HUDEP-2 (cell line): ENCODE results near the gene CLCN5.

Experiments
- DNase-seq, 76 experiments: peaks; one replicate each; lab custom pipeline; 2025; ENCODE audit not compliant: unreplicated experiment in 76 of 76; lab: John Stamatoyannopoulos, UW

Gene CLCN5

DNA sequence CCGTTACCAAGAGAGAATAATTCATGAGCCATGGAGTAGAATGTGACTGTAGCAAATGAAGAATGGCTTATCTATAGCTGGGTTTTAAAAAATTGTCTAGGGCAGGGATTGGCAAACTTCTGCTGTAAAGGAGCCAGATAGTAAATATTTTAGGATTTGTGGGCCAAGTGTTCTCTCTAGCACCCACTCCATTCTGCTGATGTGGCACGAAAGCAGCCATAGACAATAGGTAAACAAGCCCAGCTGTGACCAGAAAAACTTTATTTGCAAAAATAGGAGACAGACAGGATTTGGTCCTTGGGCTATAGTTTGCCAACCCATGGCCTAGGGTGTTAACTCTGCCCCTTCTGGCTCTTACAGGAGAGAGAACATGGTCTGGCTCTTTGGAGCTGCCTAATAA, 151.2 kb downstream of the CLCN5 start:
- no peak for DNase-seq

DNA sequence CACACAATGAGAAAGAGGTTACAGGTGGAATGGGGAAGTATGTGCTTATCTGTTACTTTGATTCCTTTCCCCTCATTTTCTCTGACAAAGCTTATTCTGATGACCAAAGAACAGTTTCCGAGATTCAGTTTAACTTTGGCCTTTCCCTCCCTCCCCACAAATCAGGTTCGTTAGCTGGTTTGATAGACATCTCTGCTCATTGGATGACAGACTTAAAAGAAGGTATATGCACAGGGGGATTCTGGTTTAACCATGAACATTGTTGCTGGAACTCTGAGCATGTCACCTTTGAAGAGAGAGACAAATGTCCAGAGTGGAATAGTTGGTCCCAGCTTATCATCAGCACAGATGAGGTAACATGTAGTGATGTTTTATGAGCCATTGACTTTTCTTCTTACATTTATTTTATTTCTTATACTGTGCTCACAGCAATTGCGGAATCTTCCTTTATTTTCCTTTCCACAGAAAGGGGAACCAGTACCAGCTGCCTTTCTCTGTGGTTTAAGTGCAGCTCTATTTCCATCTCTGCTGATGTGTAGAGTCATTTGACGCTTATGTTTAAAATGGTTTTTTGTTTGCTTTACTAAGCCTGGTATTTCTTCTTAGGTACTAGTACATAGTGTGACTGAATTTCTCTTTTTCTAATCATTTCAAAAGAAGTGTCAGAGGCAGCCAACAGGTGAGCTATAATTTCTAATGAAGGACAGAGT, 153.4 kb downstream of the CLCN5 start:
- no peak for DNase-seq

GRCh38 chrX:50081282-50081889, 159.0 kb downstream of the CLCN5 start:
- DNase-seq: peak in 23 of 76 experiments; percentile 0 to 23 (median 5)

GRCh38 chrX:50082741-50083140, 160.3 kb downstream of the CLCN5 start:
- no peak for DNase-seq

- DNase-seq: no peak
Measured at GRCh38 chrX:50088645-50089044, 166.2 kb downstream of the CLCN5 start.

DNA sequence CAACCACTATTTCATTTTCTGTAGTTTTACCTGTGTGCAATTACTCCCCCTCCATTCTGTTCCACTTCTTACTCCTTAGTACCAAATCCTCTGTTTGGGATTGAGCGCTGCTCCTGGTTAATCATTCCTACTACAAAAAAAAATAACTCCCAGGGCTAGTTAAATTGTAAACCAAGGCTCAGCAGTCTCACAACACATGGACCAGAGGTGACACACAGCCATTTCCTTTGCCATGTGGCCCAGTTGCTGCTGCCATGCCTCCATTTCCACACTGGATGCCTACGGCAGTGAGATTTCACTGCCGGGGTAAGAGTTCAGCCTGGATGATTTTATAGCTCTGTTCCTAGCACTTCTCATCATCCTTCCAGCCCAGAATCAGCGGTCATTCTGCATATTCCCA, 171.2 kb downstream of the CLCN5 start:
- DNase-seq: no peak

DNA sequence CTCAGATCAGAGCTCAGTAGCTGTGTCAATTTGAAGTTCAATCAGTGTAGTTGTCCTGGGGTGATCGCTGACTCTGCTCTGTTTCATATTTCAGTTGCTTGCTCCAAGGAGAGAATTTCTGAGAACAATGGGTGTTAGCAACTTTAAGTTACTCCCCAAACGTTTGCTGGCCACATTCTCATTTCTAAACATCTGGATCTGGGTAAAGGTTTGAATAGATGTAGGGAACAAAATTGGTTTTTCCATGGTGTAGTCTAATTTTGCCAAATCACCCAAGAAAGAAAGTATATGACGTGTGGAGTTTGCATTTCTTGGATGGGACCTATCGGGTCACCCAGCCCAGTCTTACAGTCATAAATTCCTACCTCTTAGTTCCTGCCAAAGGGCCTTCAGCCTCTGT, 174.7 kb downstream of the CLCN5 start:
- no peak for DNase-seq

- DNase-seq: no peak
Measured at GRCh38 chrX:50098241-50098640, 175.8 kb downstream of the CLCN5 start.

- DNase-seq: no peak
Measured at GRCh38 chrX:50098749-50099148, 176.4 kb downstream of the CLCN5 start.

DNA sequence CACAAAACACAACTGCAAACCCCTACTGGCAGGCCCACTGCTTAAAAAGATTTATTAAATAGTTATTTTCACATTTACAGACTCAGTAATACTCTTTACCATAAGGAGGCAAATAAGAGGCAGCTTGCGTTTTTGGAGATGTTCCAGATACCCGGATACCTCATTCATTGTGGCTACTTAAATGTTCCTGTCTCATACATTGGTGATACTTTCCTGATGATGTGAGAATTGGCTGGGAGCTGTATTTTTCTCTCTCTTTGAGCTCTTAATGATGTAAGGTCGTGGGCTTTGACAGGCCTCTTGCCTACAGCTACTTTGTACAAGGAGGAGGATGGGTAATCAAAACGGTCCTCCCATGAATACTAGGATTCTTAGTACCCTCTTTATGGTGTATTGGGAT, 176.9 kb downstream of the CLCN5 start:
- DNase-seq: no peak

DNA sequence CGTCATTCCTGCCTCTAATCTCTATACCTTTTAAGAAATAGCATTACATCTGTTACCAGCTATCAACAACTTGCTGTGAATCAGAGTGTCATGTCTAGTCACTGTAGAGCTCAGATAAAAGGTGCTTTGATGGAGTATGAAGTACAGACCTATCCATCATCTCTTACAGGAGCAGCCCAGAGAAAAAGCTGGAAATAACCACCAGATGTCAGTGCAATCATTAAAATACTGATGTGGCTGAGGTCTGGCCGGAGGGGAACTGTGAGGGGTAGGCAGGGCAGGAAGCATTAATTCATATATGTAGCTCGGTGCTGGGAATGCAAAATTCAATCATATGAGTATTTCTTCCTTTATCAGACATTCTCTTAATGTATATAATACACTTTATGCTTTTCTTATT, 177.8 kb downstream of the CLCN5 start:
- DNase-seq: peak in 21 of 76 experiments; percentile 0 to 39 (median 10)

DNA sequence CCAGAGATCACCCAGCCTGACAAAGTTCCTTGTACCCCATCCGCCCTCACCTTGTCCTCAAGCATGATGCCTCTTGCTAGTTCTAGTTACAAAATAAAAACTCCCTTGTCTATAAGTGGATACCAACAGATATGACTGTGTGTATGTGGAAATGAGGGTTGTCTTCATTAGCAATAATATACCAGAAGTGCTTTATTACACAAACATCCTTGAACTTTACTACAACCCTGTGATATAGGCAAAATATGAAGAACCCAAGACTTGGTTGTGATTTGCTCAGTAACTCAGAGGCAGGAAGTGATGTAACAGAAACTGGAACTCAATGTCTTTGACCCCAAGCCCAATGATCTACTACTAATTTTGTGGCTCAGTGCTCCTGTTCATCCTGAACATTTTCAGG, 180.8 kb downstream of the CLCN5 start:
- no peak for DNase-seq

- DNase-seq: peak in 9 of 76 experiments; percentile 0 to 28 (median 2)
Measured at GRCh38 chrX:50103866-50104566, 181.6 kb downstream of the CLCN5 start.

GRCh38 chrX:50106051-50106675, 183.8 kb downstream of the CLCN5 start:
- peak in 8 of 76 experiments; percentile 1 to 24 (median 9) for DNase-seq

DNA sequence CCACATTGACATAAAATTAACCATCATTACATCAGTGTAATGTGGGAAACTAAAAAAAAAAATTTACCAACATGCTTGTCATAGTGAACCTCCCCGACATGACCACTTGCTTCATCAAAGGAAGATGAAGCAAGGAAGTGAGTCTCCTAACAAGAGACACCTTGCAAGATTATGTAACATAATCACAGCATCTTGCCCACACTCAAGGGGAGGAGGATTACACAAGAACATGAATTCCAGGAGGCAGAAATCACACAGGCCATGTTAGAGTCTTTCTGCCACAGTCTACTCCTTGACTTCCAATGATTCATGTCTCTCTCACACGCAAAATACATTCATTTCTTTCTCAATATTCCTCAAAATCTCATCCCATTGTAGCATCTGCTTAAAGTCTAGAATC, 185.1 kb downstream of the CLCN5 start:
- DNase-seq: no peak

DNA sequence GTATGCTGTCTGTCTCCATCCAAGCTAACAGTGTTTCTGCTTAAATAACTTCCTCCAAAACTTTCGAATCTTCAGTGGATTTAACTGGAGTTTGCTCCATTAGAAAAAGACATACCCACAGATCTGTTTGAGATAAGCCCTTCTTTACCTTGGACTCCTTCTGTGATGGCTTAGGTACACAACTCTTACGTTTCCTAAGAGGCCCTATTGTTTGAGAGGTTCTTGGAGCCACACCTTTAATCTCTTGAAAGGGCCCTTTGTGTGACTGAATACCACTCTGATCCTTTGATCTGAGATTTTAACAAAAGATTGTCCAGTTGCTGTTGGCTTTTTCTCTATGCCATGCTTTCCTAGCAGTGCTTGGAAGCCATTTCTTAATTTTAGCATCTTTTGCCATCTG, 185.9 kb downstream of the CLCN5 start:
- DNase-seq: no peak

- no peak for DNase-seq
Measured at GRCh38 chrX:50111742-50112141, 189.3 kb downstream of the CLCN5 start.

DNA sequence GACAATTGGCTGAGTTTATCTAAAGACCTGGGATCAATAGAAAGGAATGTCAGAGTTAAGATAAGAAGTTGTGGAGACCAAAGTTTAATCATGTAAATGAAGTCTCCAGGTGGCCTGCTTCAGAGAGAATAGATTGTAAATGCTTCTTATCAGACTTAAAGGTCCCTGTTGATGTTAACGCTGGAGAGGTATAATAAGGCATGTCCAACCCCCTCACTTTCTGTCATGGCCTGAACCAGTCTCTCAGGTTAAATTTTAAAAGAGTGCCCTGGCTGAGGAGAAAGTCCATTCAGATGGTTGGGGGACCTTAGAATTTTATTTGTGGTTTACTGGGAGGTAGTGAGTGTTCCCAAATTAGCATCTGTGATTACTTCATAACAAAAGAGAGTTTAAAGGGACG, 191.7 kb downstream of the CLCN5 start:
- DNase-seq: no peak

GRCh38 chrX:50115973-50116372, 193.6 kb downstream of the CLCN5 start:
- no peak for DNase-seq

DNA sequence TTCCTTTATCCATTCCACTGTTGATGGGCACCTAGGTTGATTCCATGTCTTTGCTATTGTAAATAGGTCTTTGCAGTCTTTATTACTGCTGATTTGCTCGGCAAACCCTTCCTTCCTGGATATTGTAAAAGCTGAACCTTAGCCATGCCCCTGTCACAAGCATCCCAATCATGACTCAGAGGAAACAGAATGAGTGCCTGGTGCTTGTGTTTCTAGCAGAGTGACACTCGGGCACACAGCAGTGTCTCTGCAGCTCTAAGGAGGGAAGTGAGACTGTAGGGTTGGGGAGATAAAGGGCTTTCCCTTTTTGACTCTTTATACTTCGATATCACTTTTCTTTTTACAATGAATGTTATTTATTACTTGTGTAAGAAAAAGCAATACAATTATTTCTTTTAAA, 195.1 kb downstream of the CLCN5 start:
- DNase-seq: no peak

DNA sequence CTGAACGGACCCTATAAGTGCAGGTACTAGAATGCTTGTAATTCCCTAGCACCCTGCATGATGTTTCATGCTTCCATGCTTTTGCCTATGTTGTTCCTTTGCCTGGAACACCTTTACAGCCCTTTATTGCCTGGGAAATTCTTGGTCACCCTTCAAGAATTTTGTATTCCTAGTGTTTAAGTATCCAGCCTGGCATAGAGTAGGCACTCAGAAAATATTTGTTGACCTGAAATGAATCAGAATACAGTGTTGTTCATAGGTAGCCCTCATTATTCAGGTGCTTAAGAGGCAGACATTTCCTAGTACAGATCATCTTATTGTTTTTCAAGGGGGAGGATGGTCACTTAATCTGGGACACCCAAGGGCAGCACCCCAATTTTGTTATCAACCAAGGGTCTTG, 203.1 kb downstream of the CLCN5 start:
- no peak for DNase-seq
